COR-L47 (cell line): ENCODE results near the gene NFIB.

Experiments used
- DNase-seq: peaks from one replicate; lab custom pipeline; 2025; lab: John Stamatoyannopoulos, UW

The NFIB gene

GRCh38 chr9:14306672-14307660, 7.0 kb downstream of the NFIB start:
- DNase-seq, result no peak

GRCh38 chr9:14306188-14306587, 7.8 kb downstream of the NFIB start:
- no peak for DNase-seq

GRCh38 chr9:14304259-14304658, 9.7 kb downstream of the NFIB start:
- DNase-seq, result no peak

GRCh38 chr9:14303521-14303920, 10.4 kb downstream of the NFIB start:
- no peak for DNase-seq

- DNase-seq, result no peak
Observed at GRCh38 chr9:14303100-14303499, 10.8 kb downstream of the NFIB start.

GRCh38 chr9:14302405-14302804, 11.5 kb downstream of the NFIB start:
- DNase-seq, result no peak

- DNase-seq, result no peak
Observed at GRCh38 chr9:14301583-14302021, 12.3 kb downstream of the NFIB start.

- DNase-seq, result no peak
Observed at GRCh38 chr9:14301006-14301405, 12.9 kb downstream of the NFIB start.

- DNase-seq, result no peak
Observed at GRCh38 chr9:14300588-14300987, 13.4 kb downstream of the NFIB start.

GRCh38 chr9:14300040-14300439, 13.9 kb downstream of the NFIB start:
- DNase-seq, result no peak

GRCh38 chr9:14298601-14299022, 15.3 kb downstream of the NFIB start:
- DNase-seq, result no peak

- DNase-seq, result no peak
Observed at GRCh38 chr9:14296495-14297113, 17.3 kb downstream of the NFIB start.

GRCh38 chr9:14294659-14295058, 19.3 kb downstream of the NFIB start:
- no peak for DNase-seq

- DNase-seq, result no peak
Observed at GRCh38 chr9:14293801-14294200, 20.1 kb downstream of the NFIB start.

- DNase-seq, result no peak
Observed at GRCh38 chr9:14292181-14292739, 21.7 kb downstream of the NFIB start.

- no peak for DNase-seq
Observed at GRCh38 chr9:14289916-14290315, 24.0 kb downstream of the NFIB start.

GRCh38 chr9:14288433-14288832, 25.5 kb downstream of the NFIB start:
- DNase-seq, result no peak

- DNase-seq, result no peak
Observed at GRCh38 chr9:14286121-14286520, 27.8 kb downstream of the NFIB start.

- no peak for DNase-seq
Observed at GRCh38 chr9:14283276-14283675, 30.7 kb downstream of the NFIB start.

- DNase-seq, result no peak
Observed at GRCh38 chr9:14281876-14282275, 32.1 kb downstream of the NFIB start.

- no peak for DNase-seq
Observed at GRCh38 chr9:14281136-14281795, 32.7 kb downstream of the NFIB start.

GRCh38 chr9:14279671-14280070, 34.3 kb downstream of the NFIB start:
- no peak for DNase-seq
